Keratinocyte (primary cell): ENCODE results near the gene NHSL1. TPM values are rescaled to one million over a fixed set of nuclear protein-coding genes. Genes with fewer than 3 reads are reported as not detected.

Experiments
- DNase-seq: peaks from one replicate; pipeline ENCODE4 v3.0.0-alpha.2; 2011; ENCODE audit warnings: low read depth, missing footprints, low spot score
- FAIRE-seq: peaks from 2 replicates; lab custom pipeline; 2011; peaks lifted over from hg19 to GRCh38; lab: Jason Lieb, UNC
- H2AFZ ChIP-seq: 2 replicates; pipeline ENCODE4 v1.6.0; 2012; ENCODE audit warnings: low read length, control low read depth, inconsistent platforms; ENCODE audit not compliant: control insufficient read depth
- H3K27ac ChIP-seq: 2 replicates; pipeline ENCODE4 v1.5.1; 2011; ENCODE audit warnings: low read length; ENCODE audit not compliant: control insufficient read depth, insufficient read depth
- H3K27me3 ChIP-seq: 3 replicates; pipeline ENCODE4 v1.6.0; 2011; ENCODE audit warnings: low read length; ENCODE audit not compliant: control insufficient read depth, insufficient read depth; ENCODE audit errors: extremely low read depth
- H3K36me3 ChIP-seq, 2 experiments: 2 replicates in 1 of 2; 3 replicates in 1 of 2; pipeline ENCODE4 v1.5.1; 2011; ENCODE audit warnings: low read length in 2 of 2, mild to moderate bottlenecking in 1 of 2; ENCODE audit not compliant: control insufficient read depth in 2 of 2, insufficient read depth in 2 of 2; ENCODE audit errors: extremely low read depth in 1 of 2
- H3K4me1 ChIP-seq: 3 replicates; pipeline ENCODE4 v1.5.1; 2011; ENCODE audit warnings: low read length; ENCODE audit not compliant: control insufficient read depth, insufficient read depth; ENCODE audit errors: extremely low read depth
- H3K4me2 ChIP-seq: 3 replicates; pipeline ENCODE4 v1.6.0; 2011; ENCODE audit warnings: low read depth, low read length; ENCODE audit not compliant: control insufficient read depth, insufficient read depth; ENCODE audit errors: extremely low read depth
- H3K4me3 ChIP-seq, 3 experiments: fragments of 200-600 bp in 1 of 3; sonication (generic) in 1 of 3; 2 replicates in 2 of 3; 3 replicates in 1 of 3; pipeline ENCODE4 v1.5.1; 2011 to 2016; ENCODE audit warnings: low read length in 3 of 3, mild to moderate bottlenecking in 3 of 3, control low read depth in 2 of 3, inconsistent platforms in 1 of 3, low read depth in 1 of 3, mixed read lengths in 1 of 3, mixed run types in 1 of 3, moderate library complexity in 1 of 3; ENCODE audit not compliant: control insufficient read depth in 2 of 3, insufficient read depth in 2 of 3; ENCODE audit errors: extremely low read depth in 1 of 3
- H3K79me2 ChIP-seq: 2 replicates; pipeline ENCODE4 v1.6.0; 2012; ENCODE audit warnings: low read length; ENCODE audit not compliant: control insufficient read depth, insufficient read depth
- H3K9ac ChIP-seq: 3 replicates; pipeline ENCODE4 v1.6.0; 2011; ENCODE audit warnings: low read length; ENCODE audit not compliant: control insufficient read depth, insufficient read depth; ENCODE audit errors: extremely low read depth
- H3K9me1 ChIP-seq: 3 replicates; pipeline ENCODE4 v1.6.0; 2011; ENCODE audit warnings: low read length; ENCODE audit not compliant: control insufficient read depth, insufficient read depth; ENCODE audit errors: extremely low read depth
- H3K9me3 ChIP-seq: 2 replicates; pipeline ENCODE4 v1.5.1; 2012; ENCODE audit warnings: low read depth, low read length; ENCODE audit not compliant: control insufficient read depth
- H4K20me1 ChIP-seq: 3 replicates; pipeline ENCODE4 v1.6.0; 2011; ENCODE audit warnings: low read length; ENCODE audit not compliant: control insufficient read depth, insufficient read depth; ENCODE audit errors: extremely low read depth
- EZH2 ChIP-seq: IDR thresholded peaks from one replicate; pipeline ENCODE4 v1.6.1; 2012; ENCODE audit warnings: inconsistent platforms, mild to moderate bottlenecking, low read length, moderate library complexity
- dilution Hi-C: fragments of 300-500 bp; cut with MboI; formaldehyde crosslinking; loops from one replicate; pipeline ENCODE4 v1.7.0; 2020; ENCODE audit warnings: low sequenced_read_pairs; ENCODE audit not compliant: extremely low pct_ligation_motif_present
- polyA plus RNA-seq, 5 experiments: library from polyadenylated mRNA; depleted of rRNA in 3 of 5; stranded (reverse) in 3 of 5; stranded (forward) in 1 of 5; unstranded in 1 of 5; fragments of >200 nt; gene quantifications; 1 replicate in 1 of 5; 2 replicates in 3 of 5; 3 replicates in 1 of 5; pipeline versions ENCODE4 v1.2.1 to v1.2.3, GENCODE V29; 2011 to 2012; ENCODE audit warnings: missing spikeins in 2 of 5, low read depth in 1 of 5, low replicate concordance in 1 of 5
- TF ChIP-seq, protein P1 (sequence below), 3 experiments: IDR thresholded peaks in 1 of 3; conservative IDR thresholded peaks in 1 of 3; optimal IDR thresholded peaks in 1 of 3; 2 replicates in 2 of 3; 3 replicates in 1 of 3; pipeline versions ENCODE3 to v1.5.1; 2011; ENCODE audit warnings: low read length in 3 of 3, mild to moderate bottlenecking in 3 of 3, moderate library complexity in 2 of 3, control low read depth in 1 of 3, inconsistent platforms in 1 of 3; ENCODE audit not compliant: insufficient read depth in 2 of 3; ENCODE audit errors: extremely low read depth in 1 of 3

NHSL1 gene
- polyA plus RNA-seq, 1 donor (not counting 4 experiments of a cell fraction or from before 2014, with no cell fraction given) = 11.8 TPM

DNA sequence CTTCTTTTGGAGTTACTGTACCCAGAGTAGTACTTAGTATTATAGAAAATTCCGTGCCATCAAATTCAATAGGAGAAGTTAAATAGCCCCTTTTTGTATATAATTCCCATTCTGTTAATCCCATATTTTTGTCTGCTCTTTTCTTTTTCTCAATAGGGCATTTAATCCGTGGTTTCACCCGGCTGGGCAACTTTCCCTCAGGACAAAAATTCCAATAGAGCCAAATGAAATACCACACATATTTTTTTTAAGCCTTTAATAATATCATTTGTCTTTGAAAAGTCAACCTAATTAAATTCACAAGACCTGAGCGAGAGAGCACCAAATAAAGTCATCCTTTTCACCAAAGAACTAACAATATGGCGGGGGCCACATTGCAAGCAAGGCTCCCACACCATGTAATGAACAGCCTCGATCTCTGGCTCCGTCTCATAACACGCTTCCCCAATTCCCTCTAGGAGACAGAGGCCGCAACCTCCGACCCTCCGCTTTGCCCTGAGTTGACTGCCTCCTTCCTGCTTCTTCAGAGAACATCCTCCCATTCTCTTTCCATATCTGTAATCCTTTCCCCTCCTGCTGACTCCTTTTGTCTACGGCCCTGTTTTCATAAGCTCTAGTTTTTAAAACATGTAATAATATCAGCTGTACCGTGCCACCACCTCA is 13.6 kb downstream of the NHSL1 start:
- peak overlapping the region; percentile 24 for H3K27ac ChIP-seq
- no peak overlapping the region for H3K4me3 ChIP-seq
- H3K9me3 ChIP-seq = no peaks in the 10 kb centered on the region
- no peak overlapping the region for H2AFZ ChIP-seq
- no peak overlapping the region for H3K9ac ChIP-seq
- peak overlapping the region; percentile 35 for H3K4me2 ChIP-seq
- H3K79me2 ChIP-seq = peaks cover 38% of the 10 kb centered on the region
- no peaks in the 10 kb centered on the region for H4K20me1 ChIP-seq
- H3K27me3 ChIP-seq = no peaks in the 10 kb centered on the region
- H3K36me3 ChIP-seq = peaks cover 2 to 4% of the 10 kb centered on the region in 2 experiments
- DNase-seq (no peak), FAIRE-seq (no peak)
- TF ChIP-seq, protein P1, sequence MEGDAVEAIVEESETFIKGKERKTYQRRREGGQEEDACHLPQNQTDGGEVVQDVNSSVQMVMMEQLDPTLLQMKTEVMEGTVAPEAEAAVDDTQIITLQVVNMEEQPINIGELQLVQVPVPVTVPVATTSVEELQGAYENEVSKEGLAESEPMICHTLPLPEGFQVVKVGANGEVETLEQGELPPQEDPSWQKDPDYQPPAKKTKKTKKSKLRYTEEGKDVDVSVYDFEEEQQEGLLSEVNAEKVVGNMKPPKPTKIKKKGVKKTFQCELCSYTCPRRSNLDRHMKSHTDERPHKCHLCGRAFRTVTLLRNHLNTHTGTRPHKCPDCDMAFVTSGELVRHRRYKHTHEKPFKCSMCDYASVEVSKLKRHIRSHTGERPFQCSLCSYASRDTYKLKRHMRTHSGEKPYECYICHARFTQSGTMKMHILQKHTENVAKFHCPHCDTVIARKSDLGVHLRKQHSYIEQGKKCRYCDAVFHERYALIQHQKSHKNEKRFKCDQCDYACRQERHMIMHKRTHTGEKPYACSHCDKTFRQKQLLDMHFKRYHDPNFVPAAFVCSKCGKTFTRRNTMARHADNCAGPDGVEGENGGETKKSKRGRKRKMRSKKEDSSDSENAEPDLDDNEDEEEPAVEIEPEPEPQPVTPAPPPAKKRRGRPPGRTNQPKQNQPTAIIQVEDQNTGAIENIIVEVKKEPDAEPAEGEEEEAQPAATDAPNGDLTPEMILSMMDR (optimal IDR thresholded peaks at IDR 0.05 in 1 of 3, IDR thresholded peaks at IDR 0.05 in 1 of 3, conservative IDR thresholded peaks at IDR 0.05 in 1 of 3; ENCODE audit: extremely low read depth in 1 of 3, insufficient read depth in 2 of 3, low read length in 3 of 3) = no peak
- no peak for TF ChIP-seq EZH2
- H3K9me1 ChIP-seq = no peaks in the 10 kb centered on the region
- H3K4me1 ChIP-seq = peaks cover 35% of the 10 kb centered on the region
- dilution Hi-C loops = no loop called here

DNA sequence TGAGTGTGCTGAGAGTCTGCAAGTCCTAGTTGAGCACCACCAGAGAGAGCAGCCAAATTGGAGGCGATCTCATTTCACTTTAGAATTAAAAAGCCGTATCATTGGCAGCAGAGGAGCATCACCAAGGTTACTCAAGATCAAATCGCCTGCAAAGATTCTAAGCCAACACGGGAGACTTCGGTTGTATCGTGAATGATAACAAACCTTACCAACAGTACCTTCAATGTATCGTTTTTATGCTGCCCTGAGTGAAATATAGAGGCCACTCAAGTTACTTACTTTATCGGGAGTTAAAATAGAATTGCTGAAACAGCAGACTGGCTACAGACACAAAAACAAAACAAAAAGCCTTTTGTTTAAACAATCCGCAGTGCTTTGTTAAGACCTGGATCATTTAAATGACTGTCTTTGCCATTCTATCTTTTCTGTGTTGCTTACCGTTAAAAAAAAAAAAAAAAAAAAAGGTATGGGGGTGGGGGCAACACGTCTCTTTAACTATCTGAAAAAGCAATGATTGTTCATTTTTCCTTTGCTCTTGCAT is 14.2 kb downstream of the NHSL1 start:
- H2AFZ ChIP-seq = no peak overlapping the region
- no peaks in the 10 kb centered on the region for H3K9me3 ChIP-seq
- H3K27me3 ChIP-seq = no peaks in the 10 kb centered on the region
- H3K4me1 ChIP-seq = peaks cover 35% of the 10 kb centered on the region
- peak; percentile 85 for FAIRE-seq
- peak overlapping the region in 1 of 3 experiments; percentile 2 for H3K4me3 ChIP-seq
- dilution Hi-C loops = no loop called here
- peak overlapping the region; percentile 35 for H3K4me2 ChIP-seq
- H3K27ac ChIP-seq = peak overlapping the region; percentile 24
- TF ChIP-seq, protein P1 (optimal IDR thresholded peaks at IDR 0.05 in 1 of 3, IDR thresholded peaks at IDR 0.05 in 1 of 3, conservative IDR thresholded peaks at IDR 0.05 in 1 of 3; ENCODE audit: extremely low read depth in 1 of 3, insufficient read depth in 2 of 3, low read length in 3 of 3) = no peak
- no peak for TF ChIP-seq EZH2
- peaks cover 3 to 4% of the 10 kb centered on the region in 2 experiments for H3K36me3 ChIP-seq
- H4K20me1 ChIP-seq = no peaks in the 10 kb centered on the region
- H3K9me1 ChIP-seq = peaks cover 2% of the 10 kb centered on the region
- no peak overlapping the region for H3K9ac ChIP-seq
- DNase-seq = no peak
- peaks cover 37% of the 10 kb centered on the region for H3K79me2 ChIP-seq
